ENCODE data around the gene RESF1.

Gene RESF1

GRCh38 chr12:31991146-31991545 lies 31.9 kb downstream of the RESF1 start:
- no peak for FAIRE-seq
- DNase-seq (ENCODE audit: insufficient read length): no peak
- no peak for TF ChIP-seq TAF1 (IDR thresholded peaks at IDR 0.05; ENCODE audit: borderline replicate concordance, low read depth, low read length)
- TF ChIP-seq POLR2AphosphoS5 (IDR thresholded peaks at IDR 0.05; ENCODE audit: low read depth, low read length): no peak
- no peak for TF ChIP-seq POLR2A (IDR thresholded peaks at IDR 0.05; ENCODE audit: low read depth, low read length)

GRCh38 chr12:31991815-31992214 lies 32.6 kb downstream of the RESF1 start:
- TF ChIP-seq POLR2A (IDR thresholded peaks at IDR 0.05; ENCODE audit: low read depth, low read length) (no peak), TAF1 (IDR thresholded peaks at IDR 0.05; ENCODE audit: borderline replicate concordance, low read depth, low read length) (no peak), POLR2AphosphoS5 (IDR thresholded peaks at IDR 0.05; ENCODE audit: low read depth, low read length) (no peak)
- FAIRE-seq (no peak), DNase-seq (ENCODE audit: insufficient read length) (no peak)

DNA sequence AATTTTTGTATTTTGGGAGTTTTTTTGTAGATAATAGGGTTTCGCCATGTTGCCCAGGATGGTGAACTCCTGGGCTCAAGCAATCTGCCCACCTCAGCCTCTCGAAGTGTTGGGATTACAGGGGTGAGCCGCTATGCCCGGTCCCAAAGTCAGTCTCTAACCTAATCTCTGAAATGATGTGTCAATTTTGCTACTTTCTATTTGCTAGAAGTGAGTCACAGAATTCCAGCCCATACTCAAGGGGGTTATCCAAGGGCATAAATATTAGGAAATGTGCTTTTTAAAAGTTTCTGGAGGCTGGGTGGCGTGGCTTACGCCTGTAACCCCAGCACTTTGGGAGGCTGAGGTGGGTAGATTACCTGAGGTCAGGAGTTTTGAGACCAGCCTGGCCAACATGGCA lies 40.5 kb downstream of the RESF1 start:
- DNase-seq (ENCODE audit: insufficient read length) (no peak), FAIRE-seq (no peak)
- TF ChIP-seq POLR2AphosphoS5 (IDR thresholded peaks at IDR 0.05; ENCODE audit: low read depth, low read length) (no peak), TAF1 (IDR thresholded peaks at IDR 0.05; ENCODE audit: borderline replicate concordance, low read depth, low read length) (no peak), POLR2A (IDR thresholded peaks at IDR 0.05; ENCODE audit: low read depth, low read length) (no peak)

DNA sequence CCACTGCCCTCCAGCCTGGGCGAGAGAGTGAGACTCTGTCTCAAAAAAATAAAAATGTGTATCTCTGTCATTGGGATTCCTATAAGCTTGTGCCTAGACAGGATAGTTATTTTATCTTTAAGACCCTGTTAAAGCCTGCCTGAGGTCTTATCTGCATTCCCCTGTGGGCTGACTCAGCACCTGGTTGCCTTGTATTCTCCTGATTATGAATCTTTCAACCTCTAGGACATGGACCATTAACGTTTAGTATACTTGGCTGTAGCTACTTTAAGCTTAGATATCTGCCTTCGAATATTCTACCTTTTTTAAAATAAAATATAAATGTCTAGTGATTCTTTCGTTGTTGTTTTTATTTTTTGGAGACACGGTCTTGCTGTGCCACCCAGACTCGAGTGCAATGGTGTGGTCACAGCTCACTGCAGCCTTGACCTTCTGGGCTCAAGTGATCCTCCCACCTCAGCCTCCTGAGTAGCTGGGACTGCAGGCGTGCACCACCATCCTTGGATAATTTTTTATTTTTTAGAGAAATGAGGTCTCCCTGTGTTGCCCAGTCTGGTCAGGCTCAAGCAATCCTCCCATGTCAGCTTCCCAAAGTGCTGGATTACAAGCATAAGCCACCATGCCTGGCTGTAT lies 41.3 kb downstream of the RESF1 start:
- DNase-seq (ENCODE audit: insufficient read length) (no peak), FAIRE-seq (no peak)
- TF ChIP-seq TAF1 (IDR thresholded peaks at IDR 0.05; ENCODE audit: borderline replicate concordance, low read depth, low read length) (no peak), POLR2AphosphoS5 (IDR thresholded peaks at IDR 0.05; ENCODE audit: low read depth, low read length) (no peak), POLR2A (IDR thresholded peaks at IDR 0.05; ENCODE audit: low read depth, low read length) (no peak)

DNA sequence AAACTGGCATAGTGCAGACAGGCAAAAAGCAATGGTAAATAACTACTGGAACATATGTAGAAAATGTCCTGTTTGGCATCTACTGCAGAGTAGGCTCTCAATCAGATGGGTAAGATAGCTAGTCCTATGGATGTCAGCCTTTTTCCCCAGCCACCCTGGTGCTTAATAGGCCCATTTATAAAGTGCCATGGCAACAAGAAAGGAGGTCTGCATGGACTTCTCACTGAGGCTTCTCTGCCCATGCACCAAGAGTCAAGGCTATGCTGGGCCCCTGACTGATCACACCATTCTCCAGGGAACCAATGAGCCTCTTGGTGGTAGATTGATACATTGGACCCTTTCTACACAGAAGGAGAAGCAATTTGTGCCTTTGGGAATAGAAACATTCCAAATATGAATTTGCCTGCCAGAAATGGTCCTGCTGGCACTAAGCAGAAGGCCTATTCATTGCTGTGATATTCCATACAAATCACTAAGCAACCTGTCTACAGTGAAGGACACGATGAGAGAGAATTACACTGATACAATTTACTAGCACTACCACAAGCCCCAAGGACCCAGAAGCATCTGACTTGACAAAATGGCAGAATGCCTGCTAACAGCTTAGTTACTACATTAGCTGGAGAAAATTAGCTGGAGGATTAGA lies 43.8 kb downstream of the RESF1 start:
- DNase-seq (ENCODE audit: insufficient read length): no peak
- TF ChIP-seq POLR2A (IDR thresholded peaks at IDR 0.05; ENCODE audit: low read depth, low read length) (no peak), POLR2AphosphoS5 (IDR thresholded peaks at IDR 0.05; ENCODE audit: low read depth, low read length) (no peak), TAF1 (IDR thresholded peaks at IDR 0.05; ENCODE audit: borderline replicate concordance, low read depth, low read length) (no peak)
- FAIRE-seq: no peak

- no peak for DNase-seq (ENCODE audit: insufficient read length)
- FAIRE-seq: no peak
Measured at GRCh38 chr12:32003654-32004053, 44.4 kb downstream of the RESF1 start.

GRCh38 chr12:32005496-32006125 lies 46.4 kb downstream of the RESF1 start:
- no peak for DNase-seq (ENCODE audit: insufficient read length)
- no peak for FAIRE-seq
- TF ChIP-seq POLR2A (IDR thresholded peaks at IDR 0.05; ENCODE audit: low read depth, low read length) (no peak), TAF1 (IDR thresholded peaks at IDR 0.05; ENCODE audit: borderline replicate concordance, low read depth, low read length) (no peak), POLR2AphosphoS5 (IDR thresholded peaks at IDR 0.05; ENCODE audit: low read depth, low read length) (no peak)

More at GRCh38 chr12:32003654-32004053, 44.4 kb downstream of the RESF1 start:
- no peak for TF ChIP-seq POLR2AphosphoS5 (IDR thresholded peaks at IDR 0.05; ENCODE audit: low read depth, low read length)
- no peak for TF ChIP-seq TAF1 (IDR thresholded peaks at IDR 0.05; ENCODE audit: borderline replicate concordance, low read depth, low read length)
- TF ChIP-seq POLR2A (IDR thresholded peaks at IDR 0.05; ENCODE audit: low read depth, low read length): no peak

All from GM12892 (cell line).